ENCODE results near the gene ATG4A. TPM values are rescaled to one million over a fixed set of nuclear protein-coding genes. Genes with fewer than 3 reads are reported as not detected.

The ATG4A gene
- total RNA-seq, 8 experiments from 2014 or later, result 5.0 to 29.7 (median 8.4) TPM

DNA sequence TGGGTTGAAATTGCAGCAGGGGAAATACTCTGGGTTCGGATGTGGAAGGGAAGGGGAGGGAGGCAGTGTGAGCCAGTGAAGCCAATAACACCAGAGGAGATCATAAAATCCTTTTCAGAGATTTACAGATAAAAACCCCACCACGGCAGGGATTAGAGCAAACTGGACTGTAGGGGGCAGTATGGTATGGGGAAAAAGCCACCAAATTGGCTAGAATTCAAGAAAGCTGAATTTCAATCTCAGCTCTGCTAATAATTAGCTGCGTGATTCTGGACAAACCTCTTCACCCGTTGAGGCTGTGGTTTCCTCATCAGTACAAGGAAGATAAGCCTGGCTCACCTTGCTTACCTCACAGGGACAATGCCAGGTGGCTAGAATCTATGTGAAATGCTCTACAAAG lies 108.1 kb downstream of the ATG4A start:
- in situ Hi-C loops (cut with MboI; ENCODE audit: low pct_unique_long_range_greater_than_20kb in 2 of 9, low sequenced_read_pairs in 9 of 9, unreplicated experiment in 9 of 9), result loop anchor here in 1 of 9 experiments (25.0 kb wide), 1 partner anchor 338 kb away; no protein-coding TSS in a partner anchor
- ATAC-seq (replicated peaks in 6 of 8), result peak in 2 of 8 experiments; percentile 46 to 52
- H3K27ac ChIP-seq, result no peak overlapping the region
- no peaks in the 10 kb centered on the region for H3K4me1 ChIP-seq (replicated peaks in 1 of 2)
- H3K4me3 ChIP-seq, result no peak overlapping the region
- 0 to 30% (median 9%) methylated on average over 1 to 4 of the region's 4 CpGs; no CpG with 5 or more reads in 3 of the 10 experiments for WGBS, 10 experiments

DNA sequence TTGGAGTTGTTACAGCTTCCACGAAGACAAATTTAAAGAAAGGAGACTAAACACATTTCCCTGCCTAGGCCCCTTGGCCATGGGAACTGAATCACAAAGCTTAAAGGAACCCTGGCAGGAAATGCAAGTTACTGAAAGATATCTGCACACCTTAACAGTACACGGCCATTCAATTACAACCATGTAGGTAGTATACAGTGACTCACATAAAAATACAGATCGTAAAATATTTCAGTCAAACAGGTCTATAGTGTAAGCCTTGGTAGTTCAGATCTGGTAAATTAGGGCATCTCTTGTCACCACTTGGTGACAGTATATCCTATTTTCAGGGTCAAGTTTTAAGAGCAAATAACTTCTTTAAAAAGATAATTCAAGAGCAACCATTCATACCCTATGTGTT lies 112.0 kb downstream of the ATG4A start:
- no peak overlapping the region for H3K27ac ChIP-seq
- no peaks in the 10 kb centered on the region for H3K4me1 ChIP-seq (replicated peaks in 1 of 2)
- in situ Hi-C loops (cut with MboI; ENCODE audit: low pct_unique_long_range_greater_than_20kb in 2 of 9, low sequenced_read_pairs in 9 of 9, unreplicated experiment in 9 of 9), result loop anchor here in 1 of 9 experiments (25.0 kb wide), 1 partner anchor 334 kb away; no protein-coding TSS in a partner anchor
- ATAC-seq (replicated peaks in 6 of 8), result no peak
- 33 to 100% (median 70%) methylated on average over 1 to 3 of the region's 3 CpGs; no CpG with 5 or more reads in 4 of the 10 experiments for WGBS, 10 experiments
- H3K4me3 ChIP-seq, result no peak overlapping the region

Other genes starting within 250 kb of the ATG4A start
- under 1 TPM in 3 of 8 experiments, not detected in 5; 0.24 to 0.29 (median 0.25) TPM for gene TEX13B, start 109.4 kb upstream of the ATG4A start, total RNA-seq
- 1 to 10 TPM in 2 of 8 experiments, under 1 TPM in 3, not detected in 3; 0.21 to 4.5 (median 0.63) TPM for gene VSIG1, start 46.7 kb upstream of the ATG4A start, total RNA-seq
- 10 to 100 TPM; 44.7 to 97.8 (median 66.6) TPM for gene PSMD10, start 236 bp upstream of the ATG4A start, total RNA-seq

Data from motor neuron (in vitro differentiated cells).